Thymus (tissue), 11 donors: ENCODE data around the gene IFT80. TPM values are rescaled to one million over a fixed set of nuclear protein-coding genes. Genes with fewer than 3 reads are reported as not detected.
"Not testable (repeated sequence)": the region's sequence is repeated elsewhere in the genome, so short reads cannot be mapped to it uniquely, and the experiment has no call there.

ENCODE experiments used
- DNase-seq, 9 donors: peaks; one replicate each; pipeline ENCODE4 v3.0.0-alpha.2; 2013; ENCODE audit warnings: low spot score in 9 of 9, low read depth in 6 of 9, missing footprints in 1 of 9
- H3K27ac ChIP-seq, 2 donors: one replicate each; pipeline ENCODE4 v1.5.1; 2013; ENCODE audit warnings: control low read depth in 1 of 2, low read depth in 1 of 2, low read length in 1 of 2, mild to moderate bottlenecking in 1 of 2, moderate library complexity in 1 of 2
- H3K27me3 ChIP-seq, 2 donors: one replicate each; pipeline ENCODE4 v1.5.1; 2013; ENCODE audit warnings: low read length in 1 of 2; ENCODE audit not compliant: control insufficient read depth in 2 of 2, insufficient read depth in 1 of 2
- H3K36me3 ChIP-seq, 2 donors: one replicate each; pipeline ENCODE4 v1.5.1; 2013; ENCODE audit warnings: low read length in 1 of 2, mild to moderate bottlenecking in 1 of 2, moderate library complexity in 1 of 2; ENCODE audit not compliant: control insufficient read depth in 2 of 2, insufficient read depth in 2 of 2
- H3K4me1 ChIP-seq, 2 donors: one replicate each; pipeline ENCODE4 v1.5.1; 2013; ENCODE audit warnings: low read length in 2 of 2; ENCODE audit not compliant: control insufficient read depth in 2 of 2, insufficient read depth in 2 of 2
- H3K4me3 ChIP-seq, 2 donors: one replicate each; pipeline ENCODE4 v1.5.1; 2013; ENCODE audit warnings: low read length in 2 of 2, control low read depth in 1 of 2, mild to moderate bottlenecking in 1 of 2
- H3K9me3 ChIP-seq, 2 donors: one replicate each; pipeline ENCODE4 v1.5.1; 2013; ENCODE audit warnings: low read length in 1 of 2, mild to moderate bottlenecking in 1 of 2; ENCODE audit not compliant: control insufficient read depth in 2 of 2, insufficient read depth in 1 of 2
- WGBS: extraction: QIAGEN DNeasy Blood & Tissue Kit; methylation state at CpG from one replicate; pipeline ENCODE4 v1.1.7; 2013; 5-methylcytosine and 5-hydroxymethylcytosine counted together
- polyA plus RNA-seq: library from polyadenylated mRNA; stranded (reverse); fragments of 200-250 nt; gene quantifications from one replicate; pipeline ENCODE4 v1.2.3, GENCODE V29; 2013
- total RNA-seq: library from RNA; stranded (reverse); fragments of 120-200 nt; gene quantifications from one replicate; pipeline ENCODE4 v1.2.4, GENCODE V29; 2013
- donor health status: healthy.

The IFT80 gene
- total and polyA plus RNA-seq, 2 donors: 36.7 to 58.0 TPM

- peaks cover 4 to 10% of the 10 kb centered on the region in 2 donors for H3K4me1 ChIP-seq
- no peak overlapping the region for H3K4me3 ChIP-seq
- DNase-seq: no peak
- peaks cover 17 to 31% of the 10 kb centered on the region in 2 donors for H3K36me3 ChIP-seq
- H3K27ac ChIP-seq: no peak overlapping the region
- no peaks in the 10 kb centered on the region for H3K27me3 ChIP-seq
- H3K9me3 ChIP-seq: no peaks in the 10 kb centered on the region
- 96% methylated on average over 1 of the region's 1 CpG for WGBS
Measured at GRCh38 chr3:160374925-160375324, 24.1 kb downstream of the IFT80 start.

DNA sequence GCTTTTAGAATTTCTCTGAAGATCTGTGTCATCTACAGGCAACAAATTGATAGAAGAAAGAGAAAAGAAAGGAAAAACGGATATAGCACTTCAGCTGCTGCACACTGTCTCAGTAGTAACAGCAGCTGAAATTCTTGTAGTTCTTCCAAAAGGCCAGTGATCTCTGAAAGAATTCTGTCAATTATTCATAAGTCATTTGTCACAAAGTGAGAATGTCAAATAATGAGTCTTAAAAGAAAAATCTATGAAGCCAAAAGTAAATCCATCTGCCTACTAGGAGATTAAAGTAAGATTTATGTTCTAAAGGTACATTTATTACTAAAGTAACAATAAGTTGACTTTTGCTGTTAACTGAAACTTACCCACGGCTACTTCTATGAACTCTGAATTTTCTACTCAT, 24.6 kb downstream of the IFT80 start:
- Histone ChIP-seq H3K36me3 (peaks cover 16 to 31% of the 10 kb centered on the region in 2 donors), H3K27ac (no peak overlapping the region), H3K9me3 (no peaks in the 10 kb centered on the region), H3K27me3 (no peaks in the 10 kb centered on the region), H3K4me1 (peaks cover 4 to 10% of the 10 kb centered on the region in 2 donors), H3K4me3 (no peak overlapping the region)
- DNase-seq: no peak
- WGBS: 97% methylated on average over 2 of the region's 2 CpGs

DNA sequence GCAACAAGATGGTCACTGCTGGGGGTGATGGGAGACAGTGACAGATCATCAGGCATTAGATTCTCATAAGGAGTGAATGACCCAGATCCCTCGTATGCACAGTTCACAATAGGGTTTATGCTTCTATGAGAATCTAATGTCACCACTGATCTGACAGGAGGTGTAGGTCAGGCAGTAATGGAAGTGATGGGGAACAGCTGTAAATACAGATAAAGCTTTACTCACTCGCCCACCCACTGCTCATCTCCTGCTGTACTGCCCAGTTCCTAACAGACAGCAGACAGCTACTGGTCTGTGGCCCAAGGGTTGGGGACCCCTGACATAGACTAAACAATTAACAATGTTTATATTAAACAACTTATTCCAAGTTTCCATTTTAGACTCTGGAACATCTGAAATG, 25.4 kb downstream of the IFT80 start:
- Histone ChIP-seq H3K36me3 (peaks cover 16 to 31% of the 10 kb centered on the region in 2 donors), H3K27ac (no peak overlapping the region), H3K4me1 (peaks cover 4 to 10% of the 10 kb centered on the region in 2 donors), H3K4me3 (no peak overlapping the region), H3K9me3 (no peaks in the 10 kb centered on the region), H3K27me3 (no peaks in the 10 kb centered on the region)
- 97% methylated on average over 2 of the region's 2 CpGs for WGBS
- no peak for DNase-seq

DNA sequence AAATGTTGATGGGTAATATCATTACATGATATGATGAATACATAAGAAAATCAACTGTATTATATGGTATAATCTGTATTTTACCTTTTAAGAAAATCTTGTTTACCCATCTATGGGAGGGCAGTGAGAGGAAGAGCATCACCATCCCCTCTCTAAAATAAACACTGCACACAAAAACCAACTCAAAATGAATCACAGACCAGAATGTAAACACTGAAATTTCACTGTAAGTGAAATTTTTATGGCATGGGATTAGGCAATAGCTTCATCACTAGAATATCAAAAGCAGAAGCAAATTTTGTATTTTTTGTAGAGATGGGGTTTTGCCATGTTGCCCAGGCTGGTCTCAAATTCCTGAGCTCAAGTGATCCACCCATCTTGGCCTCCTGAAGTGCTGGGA, 26.2 kb downstream of the IFT80 start:
- H3K4me3 ChIP-seq: no peak overlapping the region
- DNase-seq: no peak
- peaks cover 4 to 10% of the 10 kb centered on the region in 2 donors for H3K4me1 ChIP-seq
- H3K36me3 ChIP-seq: peaks cover 16 to 31% of the 10 kb centered on the region in 2 donors
- H3K9me3 ChIP-seq: no peaks in the 10 kb centered on the region
- no peak overlapping the region for H3K27ac ChIP-seq
- H3K27me3 ChIP-seq: no peaks in the 10 kb centered on the region

DNA sequence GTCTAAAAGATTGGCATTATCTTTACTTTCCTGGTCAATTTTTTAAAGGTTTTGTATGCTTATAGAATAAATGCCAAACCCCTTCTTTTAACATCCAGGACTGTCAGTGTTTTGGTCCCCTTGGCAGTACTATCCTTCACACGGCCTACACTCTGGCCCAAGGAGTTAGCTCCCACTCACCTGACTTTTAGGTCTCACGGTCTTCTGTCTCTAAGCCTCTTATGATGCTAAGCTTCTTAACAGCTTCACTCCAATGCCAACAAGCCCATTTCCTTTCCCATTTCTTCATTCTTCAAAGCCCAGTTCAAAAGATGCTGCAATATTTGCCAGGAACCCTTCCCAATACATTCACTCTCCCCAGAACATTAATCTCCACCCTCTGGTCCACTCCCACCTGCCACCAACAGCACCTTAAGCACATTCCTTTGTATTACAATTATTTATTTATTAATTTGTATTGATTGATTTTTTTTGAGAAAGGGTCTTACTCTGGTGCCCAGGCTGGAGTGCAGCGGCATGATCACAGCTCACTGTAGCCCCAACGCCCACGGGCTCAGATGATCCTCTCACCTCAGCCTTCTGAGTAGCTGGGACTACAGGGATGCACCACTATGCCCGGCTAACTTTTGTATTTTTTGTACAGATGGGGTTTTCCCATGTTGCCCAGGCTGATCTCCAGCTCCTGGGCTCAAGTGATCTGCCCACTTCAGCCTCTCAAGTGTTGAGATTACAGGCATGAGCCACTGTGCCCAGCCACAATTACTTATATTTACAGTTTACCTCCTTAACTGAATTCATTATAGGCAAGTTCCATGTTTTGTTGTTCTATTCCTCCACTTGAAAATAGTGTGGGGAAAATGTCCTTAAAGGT, 27.8 kb downstream of the IFT80 start:
- Histone ChIP-seq H3K36me3 (peaks cover 14 to 27% of the 10 kb centered on the region in 2 donors), H3K4me1 (peaks cover 4 to 12% of the 10 kb centered on the region in 2 donors), H3K9me3 (no peaks in the 10 kb centered on the region), H3K4me3 (no peak overlapping the region), H3K27ac (no peak overlapping the region), H3K27me3 (no peaks in the 10 kb centered on the region)
- peak in 1 of 9 donors; percentile 13 for DNase-seq
- 94% methylated on average over 6 of the region's 6 CpGs for WGBS

GRCh38 chr3:160369784-160370183, 29.2 kb downstream of the IFT80 start:
- DNase-seq: peak; percentile 52 to 92 (median 72)
- peaks cover 4 to 12% of the 10 kb centered on the region in 2 donors for H3K4me1 ChIP-seq
- H3K27ac ChIP-seq: peak overlapping the region in 1 of 2 donors; percentile 87
- WGBS: 8% methylated on average over 1 of the region's 1 CpG
- no peaks in the 10 kb centered on the region for H3K9me3 ChIP-seq
- H3K36me3 ChIP-seq: peaks cover 14 to 26% of the 10 kb centered on the region in 2 donors
- H3K27me3 ChIP-seq: no peaks in the 10 kb centered on the region
- H3K4me3 ChIP-seq: peak overlapping the region in 1 of 2 donors; percentile 11

DNA sequence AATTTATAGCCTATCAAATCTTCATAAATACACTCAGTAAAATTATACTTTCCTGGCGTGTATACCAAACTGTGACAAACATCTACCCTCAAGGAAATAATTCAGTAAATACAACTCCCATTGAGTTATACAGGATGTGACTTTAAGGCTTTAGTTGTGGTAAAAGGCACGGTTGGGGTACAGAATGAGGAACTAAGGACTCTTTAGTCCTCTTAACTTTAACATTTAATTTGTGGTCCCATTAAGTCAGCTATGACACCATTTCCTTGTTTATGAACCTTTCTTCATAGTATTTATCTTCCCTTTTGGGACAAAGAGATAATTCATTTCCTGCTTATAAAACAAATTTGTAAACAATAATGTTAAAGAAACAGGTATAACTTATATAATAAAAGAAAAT, 30.2 kb downstream of the IFT80 start:
- peak overlapping the region in 1 of 2 donors; percentile 14 for H3K4me3 ChIP-seq
- 11% methylated on average over 2 of the region's 2 CpGs for WGBS
- peak in 8 of 9 donors; percentile 40 to 87 (median 66) for DNase-seq
- H3K9me3 ChIP-seq: no peaks in the 10 kb centered on the region
- peak overlapping the region in 1 of 2 donors; percentile 87 for H3K27ac ChIP-seq
- peaks cover 10 to 17% of the 10 kb centered on the region in 2 donors for H3K36me3 ChIP-seq
- no peaks in the 10 kb centered on the region for H3K27me3 ChIP-seq
- peaks cover 4 to 12% of the 10 kb centered on the region in 2 donors for H3K4me1 ChIP-seq

DNA sequence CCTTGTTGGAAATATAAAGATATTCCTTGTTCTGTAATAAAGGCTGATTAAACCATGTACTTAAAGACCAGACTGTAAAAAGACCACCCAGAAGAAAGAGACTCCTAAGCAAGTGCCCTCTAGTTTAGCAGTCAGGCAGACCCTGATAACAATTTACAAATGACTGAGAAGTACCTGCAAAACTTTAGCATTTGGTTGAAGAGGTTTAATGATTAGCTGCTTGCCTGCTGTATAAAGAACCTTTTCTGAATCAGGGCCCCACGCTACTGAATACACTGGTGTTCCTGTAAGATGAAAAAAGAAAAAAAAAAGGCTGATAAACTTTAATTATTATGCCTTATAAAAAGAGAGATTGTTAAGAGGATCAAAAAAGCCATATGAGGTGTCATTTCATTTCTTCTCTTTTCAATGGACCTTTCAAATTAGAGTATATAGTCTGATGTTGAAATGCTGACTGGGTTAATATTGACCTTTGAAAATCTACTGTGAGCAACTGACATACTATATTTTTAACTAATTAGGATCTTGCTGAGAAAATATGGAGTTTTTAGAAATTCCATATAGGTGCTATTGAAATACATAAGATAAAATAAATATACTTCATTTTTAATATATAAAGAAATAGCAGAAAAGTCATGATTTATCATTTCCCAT, 33.0 kb downstream of the IFT80 start:
- WGBS: 97% methylated on average over 1 of the region's 1 CpG
- Histone ChIP-seq H3K27ac (no peak overlapping the region), H3K27me3 (no peaks in the 10 kb centered on the region), H3K36me3 (peaks cover 0 to 4% of the 10 kb centered on the region in 2 donors), H3K9me3 (no peaks in the 10 kb centered on the region), H3K4me1 (peaks cover 4 to 6% of the 10 kb centered on the region in 2 donors), H3K4me3 (no peak overlapping the region)
- DNase-seq: no peak

DNA sequence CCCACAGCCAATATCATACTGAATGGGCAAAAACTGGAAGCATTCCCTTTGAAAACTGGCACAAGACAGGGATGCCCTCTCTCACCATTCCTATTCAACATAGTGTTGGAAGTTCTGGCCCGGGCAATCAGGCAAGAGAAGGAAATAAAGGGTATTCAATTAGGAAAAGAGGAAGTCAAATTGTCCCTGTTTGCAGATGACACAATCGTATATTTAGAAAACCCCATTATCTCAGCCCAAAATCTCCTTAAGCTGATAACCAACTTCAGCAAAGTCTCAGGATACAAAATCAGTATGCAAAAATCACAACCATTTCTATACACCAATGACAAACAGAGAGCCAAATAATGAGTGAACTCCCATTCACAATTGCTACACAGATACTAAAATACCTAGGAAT, 36.1 kb downstream of the IFT80 start:
- 89% methylated on average over 2 of the region's 2 CpGs for WGBS
- H3K27me3 ChIP-seq, DNase-seq, H3K9me3 ChIP-seq, H3K27ac ChIP-seq, H3K4me1 ChIP-seq, H3K4me3 ChIP-seq, H3K36me3 ChIP-seq: not testable (repeated sequence)
